ENCODE data around the gene PPP4R2.
"Not testable (repeated sequence)": the region's sequence is repeated elsewhere in the genome, so short reads cannot be mapped to it uniquely, and the experiment has no call there.

PPP4R2 gene

DNA sequence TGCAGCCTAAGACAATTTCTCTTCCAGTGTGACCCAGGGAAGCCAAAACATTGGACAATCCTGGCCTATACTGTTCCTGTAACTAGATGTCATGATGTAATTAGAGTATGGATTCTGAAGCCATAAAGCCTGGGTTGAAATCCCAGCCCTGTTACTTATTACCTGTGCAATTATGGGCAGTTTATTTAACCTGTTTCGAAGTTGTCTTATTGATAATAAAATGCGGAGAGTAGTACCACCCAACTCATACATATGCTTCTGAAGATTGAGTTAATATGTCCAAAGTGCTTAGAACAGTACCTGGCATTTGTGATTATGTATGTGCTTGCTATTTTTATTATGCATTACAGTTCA lies 30.1 kb downstream of the PPP4R2 start:
- DNase-seq: no peak

GRCh38 chr3:73028803-73029202 lies 32.2 kb downstream of the PPP4R2 start:
- DNase-seq: no peak

- DNase-seq: no peak
These were observed 32.7 kb downstream of the PPP4R2 start for GRCh38 chr3:73029321-73029796.

DNA sequence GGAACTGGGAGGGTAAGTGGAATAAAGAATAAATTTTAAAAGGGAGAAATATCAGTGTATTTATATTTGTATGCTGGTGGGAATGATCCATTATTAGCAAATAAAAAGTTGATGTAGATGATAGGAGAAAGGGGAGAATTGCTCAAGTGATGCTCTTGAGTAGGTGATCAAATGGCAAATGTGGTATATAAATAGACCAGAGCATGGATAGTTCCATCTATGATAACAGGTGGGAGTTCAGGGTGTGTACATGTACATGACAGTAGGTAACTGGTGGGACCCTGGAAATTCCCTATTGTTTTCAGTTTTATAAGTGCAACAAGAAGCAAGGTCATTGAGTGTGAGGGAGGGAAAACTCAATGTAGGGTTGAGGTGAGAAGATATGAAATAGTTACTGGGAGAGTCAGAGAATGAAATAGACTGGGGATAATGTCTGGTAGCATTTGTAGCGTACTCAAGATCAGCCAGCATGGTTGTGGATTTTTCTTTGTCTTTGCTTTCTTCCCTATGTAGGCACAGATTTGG lies 33.5 kb downstream of the PPP4R2 start:
- no peak for DNase-seq

GRCh38 chr3:73031573-73032103 lies 35.0 kb downstream of the PPP4R2 start:
- DNase-seq: no peak

DNA sequence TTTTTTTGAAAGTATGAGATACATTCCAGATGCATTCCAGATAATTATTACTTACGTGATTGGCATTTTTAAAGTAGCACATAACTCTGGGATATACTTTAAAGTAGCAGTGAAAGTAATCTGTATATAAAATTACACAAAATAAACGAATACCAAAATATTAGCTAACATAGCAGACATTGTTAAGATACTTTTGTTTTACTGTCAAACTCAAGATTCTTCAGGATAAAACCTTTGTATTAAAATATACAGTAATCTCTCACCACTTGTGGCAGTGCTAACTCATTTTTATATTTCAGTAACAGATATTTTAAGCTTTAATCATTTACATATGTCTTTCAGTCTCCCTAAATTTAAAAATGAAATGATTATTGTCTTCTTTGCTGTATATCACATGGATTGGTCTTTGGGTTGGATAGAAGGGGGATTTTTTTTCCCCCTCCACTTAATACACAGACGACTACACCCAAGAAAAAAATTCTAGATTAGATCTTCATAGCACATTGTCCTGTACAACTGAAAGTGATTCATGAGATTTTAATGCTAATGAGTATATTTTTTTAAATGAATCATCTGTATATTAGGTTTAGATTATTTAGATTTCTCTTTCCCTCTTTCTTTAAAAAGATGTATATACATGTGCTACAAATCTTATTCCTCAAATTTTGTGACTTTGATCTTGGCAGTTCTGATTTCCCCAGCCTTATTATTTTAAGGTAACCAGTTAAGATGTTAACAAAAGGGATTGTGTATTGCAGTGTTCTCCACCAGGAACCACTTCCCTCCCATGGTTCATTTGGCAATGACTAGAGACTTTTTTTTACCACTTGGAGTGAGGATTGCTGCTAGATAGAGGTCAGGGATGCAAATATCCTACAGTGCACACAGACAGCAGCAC lies 40.3 kb downstream of the PPP4R2 start:
- no peak for DNase-seq

DNA sequence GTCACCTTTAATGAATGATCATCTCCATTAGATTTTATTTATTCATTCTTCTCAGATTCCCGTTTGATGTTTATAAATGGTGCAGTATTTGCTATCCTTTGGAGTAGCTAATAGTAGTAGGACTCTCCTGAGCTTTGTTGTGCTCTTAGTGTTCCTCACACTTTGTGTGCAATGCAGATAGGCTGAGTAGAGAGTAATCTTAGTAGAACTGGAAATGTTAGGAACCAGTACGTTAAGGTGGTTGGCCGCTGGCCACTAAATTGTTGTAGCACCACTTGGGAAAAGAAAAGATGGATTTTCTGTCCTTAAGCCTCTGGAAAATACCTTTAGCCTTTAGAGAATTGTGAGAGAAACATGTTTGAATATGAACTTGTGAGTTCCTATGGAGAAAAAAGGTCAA lies 44.9 kb downstream of the PPP4R2 start:
- no peak for DNase-seq

GRCh38 chr3:73043414-73043813 lies 46.8 kb downstream of the PPP4R2 start:
- no peak for DNase-seq

DNA sequence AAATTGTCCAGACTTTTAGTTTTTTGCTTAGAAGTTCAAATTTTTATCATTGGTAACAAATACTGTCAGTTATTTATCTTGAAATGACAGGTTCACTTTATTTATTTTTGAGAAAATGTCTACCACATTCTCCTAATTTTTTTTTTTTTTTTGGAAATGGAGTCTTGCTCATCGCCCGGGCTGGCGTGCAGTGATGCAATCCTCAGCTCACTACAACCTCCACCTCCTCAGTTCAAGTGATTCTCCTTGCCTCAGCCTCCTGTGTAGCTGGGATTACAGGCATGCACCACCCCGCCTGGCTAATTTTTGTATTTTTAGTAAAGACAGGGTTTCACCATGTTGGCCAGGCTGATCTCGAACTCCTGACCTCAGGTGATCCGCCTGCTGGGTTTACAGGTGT lies 48.8 kb downstream of the PPP4R2 start:
- no peak for DNase-seq

DNA sequence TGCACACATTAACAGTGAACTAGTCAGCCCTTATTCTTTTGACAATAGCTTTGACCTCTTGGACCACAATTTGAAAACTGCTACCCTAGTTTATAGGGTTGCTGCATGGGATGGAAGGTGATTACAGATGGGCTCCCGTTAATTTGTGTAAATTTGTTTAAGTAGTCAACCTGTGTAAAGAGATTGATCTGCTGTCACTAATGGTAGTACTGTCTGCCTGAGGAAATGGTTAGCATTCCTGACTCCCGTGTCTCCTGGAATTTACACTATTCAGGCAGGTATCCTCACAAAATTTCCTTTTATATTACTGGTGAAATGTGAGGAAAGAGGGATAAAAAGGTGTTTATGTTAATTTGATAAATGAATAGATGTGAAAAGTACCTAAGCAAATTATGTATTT lies 49.6 kb downstream of the PPP4R2 start:
- no peak for DNase-seq

DNA sequence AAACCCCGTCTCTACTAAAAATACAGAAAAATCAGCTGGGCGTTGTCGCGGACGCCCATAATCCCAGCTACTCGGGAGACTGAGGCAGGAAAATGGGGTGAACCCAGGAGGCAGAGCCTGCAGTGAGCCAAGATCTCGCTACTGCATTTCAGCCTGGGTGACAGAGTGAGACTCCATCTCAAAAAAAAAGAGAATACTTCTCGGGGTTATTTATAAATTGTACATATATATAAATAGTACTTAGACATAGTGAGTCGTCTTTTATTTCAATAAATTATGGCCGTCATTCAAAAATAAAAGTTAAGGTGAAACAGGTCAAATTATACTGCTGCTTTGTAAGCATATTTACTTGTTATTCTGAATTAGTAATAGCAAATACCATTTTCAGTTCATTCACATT lies 52.7 kb downstream of the PPP4R2 start:
- DNase-seq: no peak

DNA sequence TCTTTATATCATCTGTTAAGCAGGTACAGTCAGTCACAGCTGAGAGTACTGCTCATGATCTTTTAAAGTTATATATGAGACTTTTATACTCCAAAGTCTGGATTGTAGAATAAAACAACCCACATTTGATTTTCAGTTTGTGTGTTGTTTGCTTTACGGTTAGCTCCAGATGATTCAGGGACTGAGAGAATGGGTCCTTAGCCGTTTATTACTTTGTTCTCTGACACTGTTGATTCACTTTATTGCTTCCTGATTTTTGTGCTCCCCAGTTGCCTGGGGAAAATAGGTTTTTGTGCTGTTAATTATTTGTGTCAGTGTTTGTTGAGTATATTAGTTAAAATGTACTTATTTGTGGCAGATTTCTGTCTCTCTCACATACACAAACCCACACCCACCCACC lies 56.2 kb downstream of the PPP4R2 start:
- DNase-seq: no peak

DNA sequence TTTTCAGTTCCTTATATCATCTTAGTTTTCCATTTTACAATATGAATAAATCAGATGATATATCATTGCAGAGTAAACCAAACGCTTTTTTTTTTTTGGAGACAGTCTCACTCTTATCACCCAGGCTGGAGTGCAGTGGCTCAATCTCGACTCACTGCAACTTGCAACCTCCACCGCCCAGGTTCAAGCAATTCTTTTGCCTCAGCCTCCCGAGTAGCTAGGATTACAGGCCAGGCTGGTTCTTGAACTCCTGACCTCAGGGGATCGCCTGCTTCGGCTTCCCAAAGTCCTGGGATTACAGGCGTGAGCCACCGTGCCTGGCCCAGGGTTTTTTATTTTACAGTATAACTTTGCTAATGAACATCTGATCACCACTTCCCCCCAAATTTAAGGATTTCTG lies 59.0 kb downstream of the PPP4R2 start:
- DNase-seq: no peak

DNA sequence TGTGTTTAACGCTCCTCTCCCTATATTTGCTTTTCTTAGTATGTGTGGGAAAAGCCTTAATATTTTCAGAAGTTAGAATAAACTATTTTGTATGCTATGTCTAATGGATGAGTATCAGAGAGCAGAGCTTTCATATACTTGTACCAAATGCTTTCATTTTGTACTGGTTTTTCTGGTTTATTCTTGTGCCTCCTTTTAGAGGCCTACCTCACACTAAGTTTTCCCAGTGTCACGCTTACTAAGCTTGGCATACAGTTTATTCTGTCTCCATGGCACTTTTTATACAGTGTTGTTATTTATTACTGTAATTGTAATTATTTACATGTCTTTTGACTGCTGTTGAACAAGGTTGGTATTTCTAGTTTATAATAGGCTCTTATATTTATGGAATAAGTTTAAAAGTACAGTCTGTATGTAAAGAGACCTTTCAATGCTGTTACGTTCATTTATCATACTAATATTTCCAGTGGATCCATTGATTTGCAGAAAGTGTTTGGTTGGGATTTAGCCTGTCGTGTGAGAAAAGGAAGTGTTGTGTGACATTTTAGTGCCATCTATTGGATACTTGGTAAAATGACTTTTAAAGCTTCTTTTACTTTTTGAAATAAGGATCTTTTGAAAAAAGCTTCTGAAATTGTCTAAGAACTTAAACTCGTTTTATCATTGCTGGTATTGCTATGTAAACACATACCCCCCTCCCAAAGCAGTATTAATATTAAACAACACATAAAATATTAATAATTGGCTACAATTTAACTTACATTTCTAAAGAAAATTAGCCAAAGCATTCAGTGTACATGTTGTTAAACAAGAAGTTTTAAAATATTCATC lies 59.6 kb downstream of the PPP4R2 start:
- no peak for DNase-seq

- no peak for DNase-seq
These were observed 60.2 kb downstream of the PPP4R2 start for GRCh38 chr3:73056845-73057150.

- DNase-seq: no peak
These were observed 63.7 kb downstream of the PPP4R2 start for GRCh38 chr3:73060302-73060723.

GRCh38 chr3:73061416-73061815 lies 64.8 kb downstream of the PPP4R2 start, which contains the start of gene EBLN2:
Gene EBLN2 (plus strand): TSS chr3:73061659. CDS start chr3:73062082, 423 bp downstream.
- no peak for DNase-seq

- DNase-seq: not testable (repeated sequence)
These were observed 69.6 kb downstream of the PPP4R2 start for GRCh38 chr3:73066243-73066642.

- no peak for DNase-seq
These were observed 71.8 kb downstream of the PPP4R2 start for GRCh38 chr3:73068419-73068818.

DNA sequence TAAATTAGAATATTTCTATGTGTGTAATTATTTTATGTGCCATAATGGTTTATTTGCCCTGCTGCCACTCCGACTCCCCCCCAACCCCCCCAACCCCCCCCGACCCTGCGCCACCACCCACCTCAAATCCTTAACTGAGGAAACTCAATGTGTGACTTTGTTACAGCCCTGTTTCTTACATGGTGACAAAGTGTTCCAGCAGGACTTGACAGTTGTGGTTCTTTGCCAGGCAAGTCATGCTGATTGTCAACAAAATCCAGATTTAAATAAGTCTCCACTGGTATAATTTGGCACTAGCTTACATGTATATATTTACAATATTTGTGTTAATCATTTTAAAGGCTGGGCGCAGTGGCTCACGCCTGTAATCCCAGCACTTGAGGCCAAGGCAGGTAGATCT lies 72.6 kb downstream of the PPP4R2 start:
- no peak for DNase-seq

GRCh38 chr3:73069775-73070444 lies 73.3 kb downstream of the PPP4R2 start:
- DNase-seq: no peak

GRCh38 chr3:73070675-73071575 lies 74.3 kb downstream of the PPP4R2 start:
- no peak for DNase-seq

All from NCI-H510A (cell line).